ENCODE results near the gene SAMD4B.

GRCh38 chr19:39382991-39383828 is 41.0 kb downstream of the SAMD4B start:
- no peak for TF ChIP-seq CTCF (IDR thresholded peaks at IDR 0.05; ENCODE audit: low read length)
- TF ChIP-seq EZH2 (IDR thresholded peaks at IDR 0.05; ENCODE audit: borderline replicate concordance, low read length) = no peak
